Gastroesophageal sphincter (tissue), 3 donors: ENCODE measurements around the gene EML1.

Source experiments
- CTCF ChIP-seq, 4 experiments: fragments of 200-600 bp in 2 of 4; fragments of 450-650 bp in 2 of 4; sonication (generic) in 1 of 4; IDR thresholded peaks; one replicate each; pipeline ENCODE4 v1.5.1; 2017 to 2019; ENCODE audit warnings: antibody characterized with exemption in 4 of 4, mild to moderate bottlenecking in 2 of 4, moderate library complexity in 2 of 4
- POLR2A ChIP-seq, 2 donors: fragments of 450-650 bp; IDR thresholded peaks; one replicate each; pipeline ENCODE4 v1.6.1; 2017; ENCODE audit warnings: antibody characterized with exemption in 2 of 2, mild to moderate bottlenecking in 2 of 2, moderate library complexity in 1 of 2

GRCh38 chr14:99760817-99761216, 32.4 kb upstream of the EML1 start:
- TF ChIP-seq CTCF (IDR thresholded peaks at IDR 0.05) (no peak), POLR2A (IDR thresholded peaks at IDR 0.05) (no peak)
